Activated CD4-positive, alpha-beta T cell treated with anti-CD3 and anti-CD28 coated beads, Interleukin-2, amount 10 ng/mL, durations not matched to agents 7 days and 5 days (primary cell): ENCODE measurements around the gene RANBP17. TPM values are rescaled to one million over a fixed set of nuclear protein-coding genes. Genes with fewer than 3 reads are reported as not detected.

Experiments used
- total RNA-seq, 2 experiments: library from RNA; stranded (reverse); gene quantifications; one replicate each; pipeline ENCODE4 v1.2.3, GENCODE V29; 2021

The RANBP17 gene
- total RNA-seq, 2 experiments from 2014 or later: not detected

Other genes starting within 250 kb of the RANBP17 start
- not detected for gene GABRP, start 78.3 kb upstream of the RANBP17 start, total RNA-seq